HuH-7.5 (cell line): Measurements from ENCODE around the gene SYNGR4.
"Not testable (repeated sequence)": the region's sequence is repeated elsewhere in the genome, so short reads cannot be mapped to it uniquely, and the experiment has no call there.

Experiments used
- DNase-seq: peaks from one replicate; pipeline ENCODE4 v3.0.0; 2011; ENCODE audit warnings: low spot score

The SYNGR4 gene, protein sequence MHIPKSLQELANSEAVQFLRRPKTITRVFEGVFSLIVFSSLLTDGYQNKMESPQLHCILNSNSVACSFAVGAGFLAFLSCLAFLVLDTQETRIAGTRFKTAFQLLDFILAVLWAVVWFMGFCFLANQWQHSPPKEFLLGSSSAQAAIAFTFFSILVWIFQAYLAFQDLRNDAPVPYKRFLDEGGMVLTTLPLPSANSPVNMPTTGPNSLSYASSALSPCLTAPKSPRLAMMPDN

DNA sequence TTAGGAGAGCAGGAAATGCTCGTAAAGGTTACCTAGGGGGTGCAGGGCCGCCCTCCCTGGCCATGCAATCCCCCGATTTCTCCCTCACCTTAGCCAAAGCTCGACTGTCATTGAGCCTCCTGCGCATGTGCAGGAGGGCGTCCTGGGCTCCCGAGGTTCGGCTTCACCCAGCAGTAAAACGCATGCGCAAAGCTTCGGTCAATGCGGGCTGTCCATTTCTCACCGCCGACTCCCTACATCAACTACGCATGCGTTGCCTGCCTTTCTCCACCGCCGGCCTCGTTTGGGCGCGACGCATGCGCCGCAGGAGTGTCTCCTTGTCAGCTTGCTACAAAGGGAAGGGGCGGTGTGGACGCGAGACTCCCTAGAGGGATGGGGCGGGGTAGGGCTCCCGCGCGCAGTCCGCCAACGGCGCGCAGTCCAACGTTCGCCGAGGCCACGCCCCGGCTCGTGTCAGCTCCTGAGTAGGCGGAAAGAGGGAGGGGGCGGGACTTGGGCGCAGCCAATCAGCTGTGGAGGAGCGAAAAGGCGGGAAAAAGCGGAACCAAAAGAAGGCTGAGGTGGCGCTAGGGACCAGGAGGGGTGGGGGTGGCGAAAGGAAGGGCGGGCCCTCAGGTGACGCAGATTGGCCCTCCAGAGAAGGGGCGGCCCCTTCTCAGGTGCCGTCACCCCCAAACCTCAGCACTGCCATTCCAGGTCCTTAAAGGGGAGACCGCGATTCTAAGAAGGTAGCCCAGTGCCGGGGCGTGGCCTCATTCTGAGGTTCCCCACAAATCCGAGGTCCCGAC lies at the start of gene SYNGR4, which contains the start of gene TMEM143:
SYNGR4 (plus strand) TSS at position 558 of the 788 bp plus-strand sequence. CDS start 1,476 bp downstream, outside the sequence.
TMEM143 (minus strand) TSS at position 131 of the 788 bp plus-strand sequence; CDS start at position 111, 20 bp downstream.
- peak; percentile 97 for DNase-seq

- DNase-seq, result no peak
Observed at GRCh38 chr19:48315712-48316111, 48.5 kb upstream of the SYNGR4 start.

DNA sequence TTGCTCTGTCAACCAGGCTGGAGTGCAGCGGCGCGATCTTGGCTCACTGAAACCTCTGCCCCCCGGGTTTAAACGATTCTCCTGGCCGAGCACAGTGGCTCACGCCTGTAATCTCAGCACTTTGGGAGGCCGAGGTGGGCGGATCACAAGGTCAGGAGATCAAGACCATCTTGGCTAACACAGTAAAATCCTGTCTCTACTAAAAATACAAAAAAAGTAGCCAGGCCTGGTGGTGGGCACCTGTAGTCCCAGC lies 46.5 kb upstream of the SYNGR4 start:
- not testable (repeated sequence) for DNase-seq

DNA sequence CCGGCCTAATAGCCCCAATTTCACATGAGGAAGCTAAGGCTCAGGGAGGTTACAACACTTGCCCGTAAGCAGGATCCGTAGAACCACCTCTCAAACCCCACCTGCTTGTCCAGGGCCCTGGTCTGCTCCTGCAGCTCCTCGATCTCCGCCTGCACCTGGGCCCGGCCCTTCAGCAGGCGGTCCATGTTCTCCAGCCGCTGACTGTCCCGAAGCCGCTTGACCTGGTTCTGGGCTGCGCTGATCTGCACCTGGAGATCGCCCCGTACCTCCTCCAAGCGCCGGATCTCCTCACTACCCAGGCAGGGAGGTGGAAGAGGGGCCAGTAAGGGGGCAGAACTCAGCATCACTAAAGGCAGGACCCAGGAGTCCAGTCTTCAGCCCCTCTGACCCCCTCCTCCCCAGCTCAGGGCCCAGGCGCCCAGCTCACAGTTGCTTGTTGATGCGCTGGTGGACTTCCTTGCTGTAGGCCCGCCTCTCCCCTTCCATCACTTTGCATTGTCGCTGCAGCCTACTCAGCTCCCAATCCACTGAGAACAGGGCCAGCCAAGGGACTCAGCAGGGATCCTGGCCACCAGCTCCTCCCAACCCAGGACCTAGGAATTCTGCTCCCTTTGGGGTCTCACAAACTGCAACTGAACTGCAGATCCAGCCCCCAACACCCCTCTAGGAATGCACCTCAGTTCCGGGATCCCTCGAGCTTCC lies 45.7 kb upstream of the SYNGR4 start:
- no peak for DNase-seq

DNA sequence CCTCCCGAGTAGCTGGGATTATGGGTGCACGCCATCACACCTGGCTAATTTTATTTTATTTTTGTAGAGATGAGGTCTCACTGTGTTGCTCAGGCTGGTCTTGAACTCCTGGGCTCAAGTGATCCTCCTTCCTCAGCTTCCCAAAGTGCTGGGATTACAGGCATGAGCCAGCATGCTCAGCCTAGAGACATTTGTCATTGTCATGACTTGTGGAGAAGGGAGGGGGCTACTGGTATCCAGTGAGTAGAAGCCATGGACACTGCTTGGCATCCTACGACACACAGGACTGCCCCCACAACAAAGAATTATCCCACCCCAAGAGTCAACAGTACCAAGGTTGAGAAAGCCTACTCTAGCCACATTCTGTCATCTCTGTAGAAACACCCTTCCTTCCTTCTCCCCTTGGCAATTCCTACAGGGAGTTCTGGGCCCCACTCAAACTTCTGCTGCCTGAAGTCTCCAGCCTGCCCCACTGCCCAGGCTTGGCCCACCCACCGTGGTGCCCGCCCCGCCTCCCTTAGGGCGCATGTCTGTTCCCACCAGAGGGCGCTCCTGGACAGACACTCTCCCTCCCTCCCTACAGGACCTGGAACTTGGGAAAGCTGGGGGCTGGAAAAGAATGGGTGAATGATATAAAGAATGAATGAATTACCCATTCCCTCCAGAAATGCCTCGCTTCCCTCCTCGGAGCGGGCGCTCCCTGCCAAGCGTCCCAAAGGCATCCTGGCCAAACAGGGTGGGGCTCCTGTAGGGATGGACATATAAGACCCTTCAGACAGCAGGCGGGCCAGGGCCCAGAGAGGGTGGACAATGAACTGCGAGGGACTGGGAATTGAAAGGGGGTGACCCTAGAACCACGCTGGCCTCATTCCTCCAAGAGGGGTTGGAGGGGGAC lies 44.3 kb upstream of the SYNGR4 start:
- DNase-seq, result peak; percentile 72

DNA sequence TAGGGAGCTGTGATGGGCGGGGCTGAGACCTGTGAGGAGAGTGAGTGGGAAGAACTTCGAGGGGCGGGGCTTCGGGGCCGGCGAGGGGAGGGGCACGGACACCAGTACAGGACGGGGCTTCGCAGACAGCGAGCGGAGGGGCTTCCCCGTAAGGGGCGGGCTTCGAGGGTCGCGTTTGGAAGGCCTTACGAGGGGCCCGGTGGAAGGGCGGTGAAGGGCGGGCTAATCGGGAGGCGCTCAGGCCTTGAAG lies 42.9 kb upstream of the SYNGR4 start:
- peak; percentile 94 for DNase-seq

DNA sequence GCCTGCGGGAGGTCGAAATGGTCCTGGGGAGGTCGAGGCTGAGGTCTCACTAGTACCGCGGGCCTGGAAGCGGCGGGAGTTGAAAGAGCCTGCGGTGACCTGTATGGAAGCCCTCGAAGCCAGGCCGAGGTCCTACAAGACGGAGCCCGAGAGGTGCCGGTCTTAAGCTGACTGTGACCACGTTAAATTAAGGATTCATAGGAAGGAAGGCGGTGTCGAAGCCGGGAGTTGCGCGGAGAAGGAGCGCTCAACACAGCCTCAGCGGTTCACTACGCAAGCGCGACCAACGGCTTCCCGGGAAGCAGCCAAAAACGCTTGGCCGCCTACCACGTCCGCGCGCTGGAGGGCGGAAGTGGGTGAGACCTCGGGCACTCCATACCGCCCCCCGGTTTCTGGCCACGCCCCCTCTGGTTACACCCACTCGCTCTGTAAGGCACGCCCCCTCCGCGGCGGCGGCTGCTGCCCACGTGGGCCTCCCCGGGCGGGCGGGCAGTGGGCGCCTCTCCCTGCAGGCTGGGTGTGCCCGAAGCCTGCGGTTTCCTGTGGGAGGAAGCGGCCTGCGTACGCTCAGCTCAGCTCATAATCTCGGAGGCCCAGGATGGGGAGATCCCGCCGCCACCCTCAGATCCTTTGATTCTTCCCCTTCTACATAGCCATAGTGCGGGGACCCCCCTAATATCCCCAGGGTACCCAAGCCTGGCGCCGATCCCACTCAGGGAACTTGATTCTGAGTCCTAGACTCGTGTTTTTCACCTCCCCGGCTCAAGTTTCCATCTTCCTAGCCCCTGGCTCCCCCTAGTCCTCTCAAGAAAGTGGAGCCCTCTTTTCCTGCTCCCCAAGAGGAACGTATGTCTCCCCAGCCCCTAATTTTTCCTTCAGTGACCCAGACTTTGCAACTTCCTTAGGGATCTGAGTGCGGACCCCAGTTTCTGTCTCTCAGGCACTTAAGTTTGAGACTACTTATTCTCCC lies 42.3 kb upstream of the SYNGR4 start:
- peak; percentile 94 for DNase-seq

- peak; percentile 42 for DNase-seq
Observed at GRCh38 chr19:48325265-48325910, 38.8 kb upstream of the SYNGR4 start, which contains the start of gene EMP3. Gene EMP3, plus strand, starts transcription at chr19:48325552. Its CDS starts 1,293 bp downstream, at chr19:48326845.

- peak; percentile 51 for DNase-seq
Observed at GRCh38 chr19:48329167-48329891, 34.8 kb upstream of the SYNGR4 start.

- peak; percentile 90 for DNase-seq
Observed at GRCh38 chr19:48330012-48330681, 34.0 kb upstream of the SYNGR4 start.

- no peak for DNase-seq
Observed at GRCh38 chr19:48332351-48332661, 31.9 kb upstream of the SYNGR4 start.

DNA sequence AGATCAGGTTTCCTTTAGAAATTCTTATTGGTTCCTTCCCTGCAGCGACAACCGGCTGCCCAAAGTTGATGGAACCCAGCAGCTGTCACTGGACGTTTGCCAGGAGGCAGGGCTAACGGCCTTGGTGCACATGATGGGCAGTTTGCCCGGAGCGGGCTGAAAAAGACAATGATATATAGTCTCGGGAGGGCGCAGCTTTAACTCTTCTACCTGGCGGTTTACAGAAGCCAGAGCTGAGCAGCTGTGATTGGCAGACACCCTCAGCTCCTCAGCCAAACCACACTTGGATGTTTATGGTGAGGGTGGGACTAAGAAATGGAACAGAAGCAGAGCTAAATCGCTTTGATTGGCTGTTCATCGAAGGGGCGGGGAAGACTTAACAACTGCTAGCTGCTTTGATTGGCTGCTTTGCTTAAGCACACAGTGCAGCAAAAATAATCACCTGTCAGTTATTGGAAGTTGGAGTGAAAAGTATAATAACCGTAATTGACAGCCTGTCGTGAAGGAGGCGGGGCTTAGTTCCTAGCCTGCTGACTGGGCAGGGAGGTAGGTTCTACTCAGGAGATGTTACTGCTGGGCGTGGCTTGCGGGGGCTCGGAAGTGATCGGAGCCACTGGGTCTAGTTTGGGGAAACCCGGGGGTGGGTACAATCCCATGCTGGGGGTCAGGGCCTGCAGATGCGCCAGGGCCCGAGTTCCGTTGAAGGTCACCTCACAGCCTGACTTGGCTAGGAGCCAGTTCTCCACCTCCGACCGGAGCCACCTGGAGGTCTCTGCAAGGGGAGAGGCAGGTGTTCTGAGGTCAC lies 31.3 kb upstream of the SYNGR4 start:
- DNase-seq, result peak; percentile 95

- peak; percentile 97 for DNase-seq
Observed at GRCh38 chr19:48333467-48334384, 30.4 kb upstream of the SYNGR4 start.

- DNase-seq, result no peak
Observed at GRCh38 chr19:48338253-48338755, 25.9 kb upstream of the SYNGR4 start.

- no peak for DNase-seq
Observed at GRCh38 chr19:48338802-48339503, 25.2 kb upstream of the SYNGR4 start.

GRCh38 chr19:48340995-48341394 lies 23.2 kb upstream of the SYNGR4 start:
- DNase-seq, result no peak
